GM23338 (cell line): ENCODE data around the gene MOCS3. TPM values are rescaled to one million over a fixed set of nuclear protein-coding genes. Genes with fewer than 3 reads are reported as not detected.

ENCODE experiments used
- ATAC-seq: fragments of 200-7000 bp; cut with Tn5 transposase; 3 replicates; pipeline ENCODE4 v1.9.1; 2020
- DNase-seq: peaks from one replicate; pipeline ENCODE4 v3.0.0-alpha.2; 2015; ENCODE audit warnings: low spot score
- H2AFZ ChIP-seq: fragments of 200-600 bp; sonication (generic); 2 replicates; pipeline ENCODE4 v1.8.0; 2016; ENCODE audit warnings: antibody characterized with exemption, mild to moderate bottlenecking, moderate library complexity
- H3F3A ChIP-seq: fragments of 200-600 bp; sonication (generic); replicated peaks from 2 replicates; pipeline ENCODE4 v1.8.0; 2017; ENCODE audit warnings: antibody characterized with exemption, mixed run types, low read depth
- H3K27ac ChIP-seq: fragments of 200-600 bp; sonication (generic); 2 replicates; pipeline ENCODE4 v1.6.1; 2016; ENCODE audit warnings: low read depth
- H3K27me3 ChIP-seq: fragments of 200-600 bp; sonication (generic); 2 replicates; pipeline ENCODE4 v1.8.0; 2016; ENCODE audit warnings: mild to moderate bottlenecking, mixed run types, moderate library complexity; ENCODE audit not compliant: insufficient read depth
- H3K36me3 ChIP-seq: fragments of 200-600 bp; sonication (generic); 2 replicates; pipeline ENCODE4 v1.8.0; 2016; ENCODE audit warnings: mild to moderate bottlenecking; ENCODE audit not compliant: insufficient read depth
- H3K4me1 ChIP-seq: fragments of 200-600 bp; sonication (generic); 2 replicates; pipeline ENCODE4 v1.8.0; 2016; ENCODE audit warnings: mild to moderate bottlenecking, moderate library complexity; ENCODE audit not compliant: insufficient read depth
- H3K4me2 ChIP-seq: fragments of 200-600 bp; sonication (generic); 2 replicates; pipeline ENCODE4 v1.7.1; 2017; ENCODE audit warnings: mixed run types
- H3K4me3 ChIP-seq: fragments of 200-600 bp; sonication (generic); 2 replicates; pipeline ENCODE4 v1.6.1; 2016; ENCODE audit warnings: mixed run types
- H3K79me2 ChIP-seq: fragments of 200-600 bp; sonication (generic); replicated peaks from 2 replicates; pipeline ENCODE4 v1.8.0; 2017; ENCODE audit warnings: mild to moderate bottlenecking; ENCODE audit not compliant: insufficient read depth
- H3K9me2 ChIP-seq: fragments of 200-600 bp; sonication (generic); 2 replicates; pipeline ENCODE4 v1.8.0; 2017; ENCODE audit not compliant: insufficient read depth
- H4K20me1 ChIP-seq: fragments of 200-600 bp; sonication (generic); replicated peaks from 2 replicates; pipeline ENCODE4 v1.8.0; 2017; ENCODE audit warnings: mild to moderate bottlenecking; ENCODE audit not compliant: insufficient read depth
- H3K27ac Mint-ChIP-seq: 2 replicates; pipeline ENCODE4 v1.8.0; 2020; ENCODE audit warnings: inconsistent platforms, mild to moderate bottlenecking, moderate library complexity, mixed read lengths
- H3K27me3 Mint-ChIP-seq: 3 replicates; pipeline ENCODE4 v1.8.0; 2022; ENCODE audit warnings: low read depth, mild to moderate bottlenecking, moderate library complexity, mixed read lengths, inconsistent platforms; ENCODE audit not compliant: insufficient read depth, poor library complexity
- H3K36me3 Mint-ChIP-seq: 3 replicates; pipeline ENCODE4 v1.8.0; 2021; ENCODE audit warnings: low read depth, mild to moderate bottlenecking, inconsistent platforms, moderate library complexity, mixed read lengths
- H3K4me1 Mint-ChIP-seq: 3 replicates; pipeline ENCODE4 v1.8.0; 2020; ENCODE audit warnings: mild to moderate bottlenecking, inconsistent platforms, mixed read lengths
- H3K4me3 Mint-ChIP-seq: 3 replicates; pipeline ENCODE4 v1.8.0; 2021; ENCODE audit warnings: moderate library complexity, mild to moderate bottlenecking, inconsistent platforms, mixed read lengths
- H3K9me3 Mint-ChIP-seq: 3 replicates; pipeline ENCODE4 v1.8.0; 2020; ENCODE audit warnings: moderate library complexity, mild to moderate bottlenecking, inconsistent platforms, mixed read lengths
- CTCF ChIP-seq, 2 experiments: fragments of 200-600 bp in 1 of 2; sonication (generic) in 1 of 2; conservative IDR thresholded peaks; 2 replicates each; pipeline versions ENCODE4 v1.5.1 to v1.6.1; 2016 to 2017; ENCODE audit warnings: antibody characterized with exemption in 2 of 2, low read depth in 2 of 2, mild to moderate bottlenecking in 2 of 2, moderate library complexity in 1 of 2
- ETS1 ChIP-seq: IDR thresholded peaks from 2 replicates; pipeline ENCODE4 v1.6.1; 2016; ENCODE audit warnings: antibody characterized with exemption
- EZH2 ChIP-seq: fragments of 200-600 bp; sonication (generic); IDR thresholded peaks from one replicate; pipeline ENCODE4 v1.8.0; 2017; ENCODE audit warnings: antibody characterized with exemption, mild to moderate bottlenecking, low read depth; ENCODE audit not compliant: unreplicated experiment
- EZH2phosphoT487 ChIP-seq: fragments of 200-600 bp; sonication (generic); IDR thresholded peaks from one replicate; pipeline ENCODE4 v1.8.1; 2018; ENCODE audit warnings: antibody characterized with exemption; ENCODE audit not compliant: unreplicated experiment
- NANOG ChIP-seq: IDR thresholded peaks from 2 replicates; pipeline ENCODE4 v1.6.1; 2016; ENCODE audit warnings: antibody characterized with exemption, borderline replicate concordance
- POLR2AphosphoS5 ChIP-seq: IDR thresholded peaks from 2 replicates; pipeline ENCODE4 v1.6.1; 2016; ENCODE audit warnings: antibody characterized with exemption, low read depth
- REST ChIP-seq: IDR thresholded peaks from one replicate; pipeline ENCODE4 v1.6.1; 2018; ENCODE audit warnings: antibody characterized with exemption; ENCODE audit not compliant: unreplicated experiment
- STAT1 ChIP-seq: IDR thresholded peaks from one replicate; pipeline ENCODE4 v1.6.1; 2016; ENCODE audit warnings: antibody characterized with exemption; ENCODE audit not compliant: unreplicated experiment
- ZNF331 ChIP-seq: fragments of 250-450 bp; sonication (Bioruptor Pico); IDR thresholded peaks from 2 replicates; pipeline ENCODE4 v1.5.0; 2020; ENCODE audit warnings: low read depth, mild to moderate bottlenecking, moderate library complexity
- polyA plus RNA-seq: library from polyadenylated mRNA; unstranded; fragments of >200 nt; fragmentation: Nextera tagmentation; extraction: Ambion mirVana; gene quantifications from 2 replicates; pipeline ENCODE4 v1.2.1, GENCODE V29; 2016
- total RNA-seq: library from RNA; depleted of rRNA; stranded (reverse); fragments of >200 nt; shearing (Covaris generic); gene quantifications from 2 replicates; pipeline ENCODE4 v1.2.3, GENCODE V29; 2014

Gene MOCS3
- total and polyA plus RNA-seq, 2 experiments from 2014 or later = 2.2 to 9.1 TPM

GRCh38 chr20:50913690-50914375 is 44.8 kb upstream of the MOCS3 start:
- Histone ChIP-seq H3K27me3 (no peaks in the 10 kb centered on the region), H4K20me1 (peaks cover 97% of the 10 kb centered on the region), H3K4me1 (peaks cover 66% of the 10 kb centered on the region), H3F3A (no peaks in the 10 kb centered on the region; the same call in 1 of the 2 replicates), H3K9me2 (no peaks in the 10 kb centered on the region), H3K79me2 (peaks cover 100% of the 10 kb centered on the region), H3K4me2 (peak overlapping the region; percentile 2; the same call in 1 of the 2 replicates), H3K4me3 (no peak overlapping the region), H3K27ac (peak overlapping the region; percentile 62; the same call in 1 of the 2 replicates), H3K36me3 (no peaks in the 10 kb centered on the region; the same call in 1 of the 2 replicates), H2AFZ (no peak overlapping the region)
- ATAC-seq (peak; percentile 28), DNase-seq (no peak)
- Mint-ChIP-seq H3K4me3 (no peak overlapping the region), H3K27me3 (peaks cover 14% of the 10 kb centered on the region), H3K9me3 (no peaks in the 10 kb centered on the region), H3K4me1 (peaks cover 69% of the 10 kb centered on the region), H3K36me3 (peaks cover 59% of the 10 kb centered on the region; the same call in 2 of the 3 replicates), H3K27ac (peak overlapping the region; percentile 55; the same call in 1 of the 2 replicates)
- no peak for TF ChIP-seq EZH2
- TF ChIP-seq CTCF (conservative IDR thresholded peaks at IDR 0.05; ENCODE audit: low read depth in 2 of 2) = no peak
- no peak for TF ChIP-seq STAT1
- TF ChIP-seq EZH2phosphoT487 = no peak
- TF ChIP-seq ETS1 = no peak
- TF ChIP-seq POLR2AphosphoS5 = no peak
- TF ChIP-seq ZNF331 = no peak
- TF ChIP-seq REST = no peak
- TF ChIP-seq NANOG = no peak
